GM12878 (cell line): Measurements from ENCODE around the gene PDE11A. TPM values are rescaled to one million over a fixed set of nuclear protein-coding genes. Genes with fewer than 3 reads are reported as not detected.

Experiments
- ATAC-seq: fragments of 200-7000 bp; cut with Tn5 transposase; 3 replicates; pipeline ENCODE4 v1.9.1; 2020; ENCODE audit warnings: mild to moderate bottlenecking, moderate library complexity
- BruUV-seq: library from RNA; stranded (reverse); fragments of 400-500 nt; replicated peaks from 2 replicates; lab custom pipeline; 2021; lab: Mats Ljungman, UMichigan
- CTCF ChIA-PET: fragments of 300-600 bp; sonication (Branson Sonifier 250); formaldehyde crosslinking; extraction: SDS; loops from one replicate; lab custom pipeline; 2021; ENCODE audit warnings: inconsistent platforms; lab: Yijun Ruan, JAX
- POLR2A ChIA-PET: fragments of 350-600 bp; formaldehyde crosslinking; extraction: SDS; loops from one replicate; lab custom pipeline; 2021; ENCODE audit warnings: inconsistent platforms; lab: Charles Lee
- RAD21 ChIA-PET: fragments of 300-600 bp; sonication (Branson Sonifier 250); formaldehyde crosslinking; loops from one replicate; lab custom pipeline; 2023; ENCODE audit warnings: antibody characterized with exemption; ENCODE audit not compliant: unreplicated experiment; lab: Charles Lee
- SMC1A ChIA-PET: fragments of 300-600 bp; sonication (Branson Sonifier 250); formaldehyde crosslinking; loops from one replicate; lab custom pipeline; 2023; ENCODE audit not compliant: unreplicated experiment, uncharacterized antibody; lab: Charles Lee
- DNase-seq: peaks from one replicate; pipeline ENCODE4 v3.0.0-alpha.2; 2011; ENCODE audit warnings: low read depth, low spot score
- FAIRE-seq: peaks from 3 replicates; lab custom pipeline; 2011; peaks lifted over from hg19 to GRCh38; lab: Jason Lieb, UNC
- H2AFZ ChIP-seq: 2 replicates; pipeline ENCODE4 v1.6.0; 2011; ENCODE audit warnings: low read depth, low read length, control low read depth; ENCODE audit not compliant: control insufficient read depth
- H3K27ac ChIP-seq: 2 replicates; pipeline ENCODE4 v1.5.1; 2011; ENCODE audit warnings: control low read depth; ENCODE audit not compliant: control insufficient read depth, insufficient read depth
- H3K27me3 ChIP-seq, 2 experiments: replicated peaks in 1 of 2; 2 replicates each; pipeline versions ENCODE4 v1.6.0 to v1.6.1; 2011; ENCODE audit warnings: low read length in 1 of 2; ENCODE audit not compliant: control insufficient read depth in 2 of 2, insufficient read depth in 2 of 2
- H3K36me3 ChIP-seq, 2 experiments: 2 replicates each; pipeline ENCODE4 v1.5.1; 2011; ENCODE audit warnings: low read length in 1 of 2; ENCODE audit not compliant: control insufficient read depth in 2 of 2, insufficient read depth in 2 of 2
- H3K4me1 ChIP-seq: 2 replicates; pipeline ENCODE4 v1.6.1; 2011; ENCODE audit warnings: mild to moderate bottlenecking, low read length, moderate library complexity, mixed read lengths; ENCODE audit not compliant: control insufficient read depth, insufficient read depth
- H3K4me2 ChIP-seq: 2 replicates; pipeline ENCODE4 v1.6.0; 2011; ENCODE audit warnings: control low read depth; ENCODE audit not compliant: control insufficient read depth, insufficient read depth
- H3K4me3 ChIP-seq: fragments of 200-600 bp; sonication (generic); 2 replicates; pipeline ENCODE4 v1.5.1; 2016
- H3K79me2 ChIP-seq: 2 replicates; pipeline ENCODE4 v1.6.0; 2011; ENCODE audit warnings: low read length; ENCODE audit not compliant: control insufficient read depth, insufficient read depth
- H3K9ac ChIP-seq: 2 replicates; pipeline ENCODE4 v1.8.0; 2011; ENCODE audit warnings: low read length, control low read depth, mixed read lengths; ENCODE audit not compliant: control insufficient read depth, insufficient read depth
- H3K9me3 ChIP-seq: replicated peaks from 3 replicates; pipeline ENCODE4 v1.5.1; 2011; ENCODE audit warnings: mild to moderate bottlenecking, low read length; ENCODE audit not compliant: control insufficient read depth, insufficient read depth
- H4K20me1 ChIP-seq: 2 replicates; pipeline ENCODE4 v1.6.0; 2011; ENCODE audit not compliant: control insufficient read depth, insufficient read depth
- FOXM1 ChIP-seq: IDR thresholded peaks from 2 replicates; pipeline ENCODE4 v1.6.1; 2012; ENCODE audit warnings: low read depth, mild to moderate bottlenecking, inconsistent platforms, low read length, moderate library complexity
- HDAC2 ChIP-seq: fragments of 200-600 bp; sonication (generic); IDR thresholded peaks from 2 replicates; pipeline ENCODE4 v1.6.1; 2017
- KDM1A ChIP-seq: fragments of 200-600 bp; sonication (generic); IDR thresholded peaks from 2 replicates; pipeline ENCODE4 v1.6.1; 2016; ENCODE audit warnings: borderline replicate concordance
- STAT1 ChIP-seq: fragments of 450-650 bp; conservative IDR thresholded peaks from 2 replicates; pipeline ENCODE4 v1.6.1; 2014; ENCODE audit warnings: antibody characterized with exemption, mild to moderate bottlenecking
- ZNF384 ChIP-seq: IDR thresholded peaks from 2 replicates; pipeline ENCODE4 v1.6.1; 2012; ENCODE audit warnings: low read depth, mild to moderate bottlenecking, low read length, improper control_type of control experiment, borderline replicate concordance
- WGBS: methylation state at CpG from one replicate; pipeline ENCODE4 v1.1.6; 2016; ENCODE audit warnings: low lambda C conversion rate; ENCODE audit not compliant: insufficient replicate concordance, insufficient coverage; ENCODE audit errors: missing lambda C conversion rate; 5-methylcytosine and 5-hydroxymethylcytosine counted together
- in situ Hi-C: fragments of 300-500 bp; cut with MboI; formaldehyde crosslinking; loops from 9 replicates; pipeline ENCODE4 v1.14.3; 2018; ENCODE audit warnings: mixed read lengths
- intact Hi-C: fragments of 100-400 bp; cut with micrococcal nuclease; formaldehyde crosslinking; loops from one replicate; pipeline ENCODE4 v1.14.2; 2022; ENCODE audit not compliant: unreplicated experiment
- polyA plus RNA-seq, 11 experiments: library from polyadenylated mRNA; depleted of rRNA in 4 of 11; unstranded in 6 of 11; stranded (reverse) in 5 of 11; fragments of >200 nt; fragmentation: Nextera tagmentation in 4 of 11; fragmentation: Illumina TruSeq in 1 of 11; extraction: Ambion mirVana in 4 of 11; extraction: Trizol in 1 of 11; gene quantifications; 1 replicate in 1 of 11; 2 replicates in 10 of 11; pipeline versions ENCODE4 v1.2.1 to v1.2.3, GENCODE V29; 2011 to 2016; ENCODE audit warnings: inconsistent platforms in 2 of 11, missing spikeins in 2 of 11, low read depth in 1 of 11
- total RNA-seq, 4 experiments: library from RNA; depleted of rRNA in 3 of 4; stranded (reverse); fragments of >200 nt in 3 of 4; fragmentation: Illumina TruSeq in 1 of 4; extraction: Trizol in 1 of 4; gene quantifications; 2 replicates each; pipeline versions ENCODE4 v1.2.1 to v1.2.3, GENCODE V29; 2013 to 2021
- TF ChIP-seq, protein P1 (sequence below): IDR thresholded peaks from 2 replicates; pipeline ENCODE4 v1.6.1; 2011; ENCODE audit warnings: low read depth, low read length, improper control_type of control experiment, borderline replicate concordance

The PDE11A gene
- total and polyA plus RNA-seq, 10 of the 15 experiments (the other 5 are each of a cell fraction or from before 2014, with no cell fraction given), result 0.01 to 0.17 (median 0.06) TPM; not detected in 5

DNA sequence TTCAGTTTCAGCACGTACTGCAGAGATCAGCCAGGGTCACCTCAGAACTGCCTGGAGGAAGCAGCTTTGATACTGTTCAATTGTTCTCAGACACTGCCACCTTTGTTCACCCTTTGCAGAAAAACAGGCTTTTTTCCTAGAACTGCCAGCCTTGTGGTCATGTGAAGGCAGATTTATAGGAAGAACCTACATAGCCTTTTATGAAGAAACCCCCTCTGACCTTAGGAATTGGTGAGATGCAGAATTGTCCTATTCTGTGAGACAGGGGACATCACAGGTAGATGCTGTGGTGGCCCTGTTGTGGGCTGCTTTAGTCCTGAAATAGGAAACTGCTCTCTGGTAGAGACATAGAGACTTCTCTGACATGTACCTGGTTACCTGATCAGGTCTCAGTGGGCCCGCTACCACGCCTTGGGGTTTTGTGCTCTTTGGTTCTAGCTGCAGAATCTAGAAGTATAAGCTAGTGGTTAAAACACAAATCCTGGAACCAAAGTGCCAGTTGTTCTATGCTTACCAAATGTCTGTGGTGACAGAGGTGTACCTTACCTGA lies 473.4 kb downstream of the PDE11A start:
- 0 out of 3 replicates have a peak, but pooled peaks have one; percentile 23 for ATAC-seq
- Histone ChIP-seq H2AFZ (no peak overlapping the region), H3K27me3 (no peaks in the 10 kb centered on the region; a peak in 1 of 4 replicates), H3K4me3 (no peak overlapping the region), H3K36me3 (no peaks in the 10 kb centered on the region), H3K9me3 (no peaks in the 10 kb centered on the region), H3K4me2 (no peak overlapping the region), H3K27ac (no peak overlapping the region), H3K4me1 (no peaks in the 10 kb centered on the region), H4K20me1 (no peaks in the 10 kb centered on the region), H3K79me2 (no peaks in the 10 kb centered on the region), H3K9ac (no peak overlapping the region)
- in situ Hi-C loops (no loop called here), intact Hi-C loops (loop anchor here (5.0 kb wide), 1 partner anchor 123 kb away; no protein-coding TSS in a partner anchor)
- 78% methylated on average over 3 of the region's 3 CpGs for WGBS
- TF ChIP-seq HDAC2 (no peak), FOXM1 (no peak)
- TF ChIP-seq, protein P1, sequence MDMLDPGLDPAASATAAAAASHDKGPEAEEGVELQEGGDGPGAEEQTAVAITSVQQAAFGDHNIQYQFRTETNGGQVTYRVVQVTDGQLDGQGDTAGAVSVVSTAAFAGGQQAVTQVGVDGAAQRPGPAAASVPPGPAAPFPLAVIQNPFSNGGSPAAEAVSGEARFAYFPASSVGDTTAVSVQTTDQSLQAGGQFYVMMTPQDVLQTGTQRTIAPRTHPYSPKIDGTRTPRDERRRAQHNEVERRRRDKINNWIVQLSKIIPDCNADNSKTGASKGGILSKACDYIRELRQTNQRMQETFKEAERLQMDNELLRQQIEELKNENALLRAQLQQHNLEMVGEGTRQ, result no peak
- SMC1A ChIA-PET, result no interaction called here
- RAD21 ChIA-PET, result no interaction called here
- no peak for FAIRE-seq
- POLR2A ChIA-PET, result no interaction called here
- CTCF ChIA-PET, result interaction anchor here (1.2 to 1.5 kb wide), 2 partner anchors 9 to 77 kb away, joined by 3 read pairs; no protein-coding TSS in a partner anchor
- DNase-seq, result no peak
- no TSS peak for BruUV-seq

DNA sequence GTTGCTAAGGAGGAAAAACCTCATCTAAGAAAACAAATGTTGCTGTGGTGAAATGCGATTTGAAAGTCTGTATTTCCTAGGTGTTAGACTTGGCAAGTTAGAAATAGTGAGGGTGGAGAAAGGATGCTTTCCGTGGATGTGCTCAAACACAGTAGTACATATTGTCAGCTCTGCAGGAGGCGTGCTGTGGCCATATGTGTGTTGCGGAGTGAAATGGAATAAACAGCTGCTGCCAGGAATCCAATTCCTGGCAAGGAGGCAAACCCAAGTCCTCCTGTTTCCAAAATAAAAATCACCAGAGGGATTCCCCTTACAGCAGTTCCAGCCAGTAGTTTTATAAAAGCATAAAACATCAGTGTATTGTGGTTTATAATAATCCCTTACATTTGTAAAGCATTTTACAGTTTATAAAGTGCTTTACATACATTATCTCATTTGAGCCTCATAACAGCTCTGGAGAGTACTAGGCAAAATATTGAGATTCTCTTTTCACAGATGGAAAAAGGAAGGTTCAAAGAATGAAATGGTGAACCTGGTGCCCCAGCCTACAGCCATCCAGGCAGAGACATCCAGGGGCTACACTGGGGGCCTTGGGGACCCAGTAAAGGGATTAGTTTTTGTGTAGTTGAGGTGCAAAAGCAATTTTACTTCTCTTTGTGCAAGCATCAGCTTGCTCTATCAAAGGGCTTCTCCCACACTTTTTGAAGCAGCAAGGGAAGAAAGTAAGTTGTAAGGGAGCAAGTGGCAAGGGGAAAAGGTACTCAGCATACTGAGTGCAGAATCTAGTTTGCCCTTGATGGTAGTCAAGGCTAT lies 474.0 kb downstream of the PDE11A start:
- ChIA-PET CTCF (interaction anchor here (1.2 to 1.5 kb wide), 2 partner anchors 77 to 261 kb away, joined by 3 to 4 read pairs; no protein-coding TSS in a partner anchor), RAD21 (no interaction called here)
- BruUV-seq, result no TSS peak
- ATAC-seq, result no peak
- Histone ChIP-seq H3K27me3 (no peaks in the 10 kb centered on the region; a peak in 1 of 4 replicates), H3K27ac (no peak overlapping the region), H3K4me1 (no peaks in the 10 kb centered on the region), H3K4me2 (no peak overlapping the region), H3K4me3 (no peak overlapping the region)
- TF ChIP-seq STAT1, result no peak
- no peak for TF ChIP-seq KDM1A
- no peak for TF ChIP-seq ZNF384
- TF ChIP-seq, all 136 proteins: peak for 0
- Histone ChIP-seq H4K20me1 (no peaks in the 10 kb centered on the region), H3K79me2 (no peaks in the 10 kb centered on the region), H2AFZ (no peak overlapping the region), H3K9me3 (no peaks in the 10 kb centered on the region), H3K36me3 (no peaks in the 10 kb centered on the region), H3K9ac (no peak overlapping the region)
- SMC1A ChIA-PET, result interaction anchor here (0.7 kb wide), 1 partner anchor 11 kb away, joined by 3 read pairs; no protein-coding TSS in a partner anchor
- no peak for DNase-seq
- FAIRE-seq, result no peak
- in situ Hi-C loops (no loop called here), intact Hi-C loops (loop anchor here (5.0 kb wide), 1 partner anchor 124 kb away; no protein-coding TSS in a partner anchor)
- POLR2A ChIA-PET, result no interaction called here
- 67% methylated on average over 4 of the region's 4 CpGs for WGBS
